Vagina (tissue), 2 donors: ENCODE measurements around the gene KLHL4.

Source experiments
- POLR2A ChIP-seq, 2 donors: fragments of 450-650 bp; IDR thresholded peaks; one replicate each; pipeline ENCODE4 v1.6.1; 2017; ENCODE audit warnings: antibody characterized with exemption in 2 of 2, mild to moderate bottlenecking in 2 of 2, moderate library complexity in 2 of 2
- POLR2AphosphoS5 ChIP-seq, 2 donors: sonication (generic); formaldehyde crosslinking; IDR thresholded peaks; one replicate each; pipeline ENCODE4 v1.9.0; 2017; ENCODE audit warnings: antibody characterized with exemption in 2 of 2, mild to moderate bottlenecking in 2 of 2, low read depth in 1 of 2; ENCODE audit not compliant: insufficient read depth in 1 of 2
- TF ChIP-seq, protein P1 (sequence below), 3 experiments: fragments of 450-650 bp in 2 of 3; fragments of 200-600 bp in 1 of 3; sonication (generic) in 1 of 3; IDR thresholded peaks; one replicate each; pipeline ENCODE4 v1.5.1; 2017 to 2019; ENCODE audit warnings: antibody characterized with exemption in 3 of 3, mild to moderate bottlenecking in 2 of 3, moderate library complexity in 2 of 3

DNA sequence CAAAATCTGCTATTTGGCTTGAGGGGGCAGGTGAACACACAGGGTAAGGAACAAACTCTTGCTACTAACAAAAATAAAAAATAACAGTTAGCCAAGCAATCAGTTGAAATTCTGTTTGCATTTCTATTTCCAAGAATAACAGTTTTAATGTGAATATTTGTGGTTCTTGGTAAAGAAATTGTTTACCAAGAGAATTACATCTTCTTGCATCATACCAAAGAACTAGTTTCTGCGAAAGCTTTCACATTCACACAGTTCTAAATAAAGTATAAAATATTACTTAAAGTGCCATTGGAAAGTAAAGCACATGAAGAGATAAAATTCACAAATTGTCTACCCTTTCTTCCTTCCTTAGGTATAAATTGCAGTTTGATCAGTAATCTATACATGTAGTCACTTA lies 54.4 kb downstream of the KLHL4 start:
- TF ChIP-seq, protein P1, sequence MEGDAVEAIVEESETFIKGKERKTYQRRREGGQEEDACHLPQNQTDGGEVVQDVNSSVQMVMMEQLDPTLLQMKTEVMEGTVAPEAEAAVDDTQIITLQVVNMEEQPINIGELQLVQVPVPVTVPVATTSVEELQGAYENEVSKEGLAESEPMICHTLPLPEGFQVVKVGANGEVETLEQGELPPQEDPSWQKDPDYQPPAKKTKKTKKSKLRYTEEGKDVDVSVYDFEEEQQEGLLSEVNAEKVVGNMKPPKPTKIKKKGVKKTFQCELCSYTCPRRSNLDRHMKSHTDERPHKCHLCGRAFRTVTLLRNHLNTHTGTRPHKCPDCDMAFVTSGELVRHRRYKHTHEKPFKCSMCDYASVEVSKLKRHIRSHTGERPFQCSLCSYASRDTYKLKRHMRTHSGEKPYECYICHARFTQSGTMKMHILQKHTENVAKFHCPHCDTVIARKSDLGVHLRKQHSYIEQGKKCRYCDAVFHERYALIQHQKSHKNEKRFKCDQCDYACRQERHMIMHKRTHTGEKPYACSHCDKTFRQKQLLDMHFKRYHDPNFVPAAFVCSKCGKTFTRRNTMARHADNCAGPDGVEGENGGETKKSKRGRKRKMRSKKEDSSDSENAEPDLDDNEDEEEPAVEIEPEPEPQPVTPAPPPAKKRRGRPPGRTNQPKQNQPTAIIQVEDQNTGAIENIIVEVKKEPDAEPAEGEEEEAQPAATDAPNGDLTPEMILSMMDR (IDR thresholded peaks at IDR 0.05) = no peak
- no peak for TF ChIP-seq POLR2A (IDR thresholded peaks at IDR 0.05)
- TF ChIP-seq POLR2AphosphoS5 (IDR thresholded peaks at IDR 0.05; ENCODE audit: insufficient read depth in 1 of 2, low read depth in 1 of 2) = no peak
